CD4-positive, alpha-beta memory T cell (primary cell): Measurements from ENCODE around the gene PPP1R1B. TPM values are rescaled to one million over a fixed set of nuclear protein-coding genes. Genes with fewer than 3 reads are reported as not detected.

ENCODE experiments used
- CTCF ChIA-PET: fragments of 350-600 bp; sonication (Branson Sonifier 250); formaldehyde crosslinking; loops from one replicate; lab custom pipeline; 2021; ENCODE audit warnings: inconsistent platforms; ENCODE audit not compliant: partially characterized antibody; lab: Charles Lee
- POLR2A ChIA-PET: fragments of 350-600 bp; sonication (Branson Sonifier 250); formaldehyde crosslinking; loops from one replicate; lab custom pipeline; 2021; ENCODE audit not compliant: partially characterized antibody; lab: Charles Lee
- DNase-seq, 5 donors: peaks; one replicate each; pipeline versions ENCODE4 v3.0.0 to v3.0.0-alpha.2; 2020 to 2022; ENCODE audit warnings: mixed read lengths in 1 of 5
- H3K27ac ChIP-seq: one replicate; pipeline ENCODE4 v1.7.0; 2013; ENCODE audit warnings: low read depth, low read length
- H3K27me3 ChIP-seq: 2 replicates; pipeline ENCODE4 v1.7.0; 2013; ENCODE audit warnings: mild to moderate bottlenecking, low read length, moderate library complexity; ENCODE audit not compliant: insufficient read depth
- H3K36me3 ChIP-seq: 2 replicates; pipeline ENCODE4 v1.7.0; 2013; ENCODE audit warnings: mild to moderate bottlenecking, low read length, moderate library complexity; ENCODE audit not compliant: insufficient read depth
- H3K4me1 ChIP-seq: 2 replicates; pipeline ENCODE4 v1.7.0; 2013; ENCODE audit warnings: mild to moderate bottlenecking, low read length, moderate library complexity; ENCODE audit not compliant: insufficient read depth
- H3K4me3 ChIP-seq, 2 donors: one replicate each; pipeline ENCODE4 v1.7.0; 2013; ENCODE audit warnings: low read length in 2 of 2, mild to moderate bottlenecking in 1 of 2
- H3K9me3 ChIP-seq, 2 donors: one replicate each; pipeline ENCODE4 v1.7.0; 2013; ENCODE audit warnings: low read length in 2 of 2, control low read depth in 1 of 2; ENCODE audit not compliant: control insufficient read depth in 1 of 2
- H3K27ac Mint-ChIP-seq, 7 donors: one replicate each; pipeline ENCODE4 v1.8.0; 2020 to 2021; ENCODE audit warnings: mixed read lengths in 7 of 7, mild to moderate bottlenecking in 6 of 7, inconsistent platforms in 3 of 7, moderate library complexity in 3 of 7
- H3K27me3 Mint-ChIP-seq, 2 donors: one replicate each; pipeline ENCODE4 v1.8.0; 2020 to 2021; ENCODE audit warnings: mixed read lengths in 2 of 2
- H3K36me3 Mint-ChIP-seq, 2 donors: one replicate each; pipeline ENCODE4 v1.8.0; 2020 to 2021; ENCODE audit warnings: mixed read lengths in 2 of 2, inconsistent platforms in 1 of 2, mild to moderate bottlenecking in 1 of 2
- H3K4me1 Mint-ChIP-seq, 4 donors: one replicate each; pipeline ENCODE4 v1.8.0; 2020 to 2021; ENCODE audit warnings: mixed read lengths in 4 of 4, mild to moderate bottlenecking in 1 of 4
- H3K4me3 Mint-ChIP-seq, 8 donors: one replicate each; pipeline ENCODE4 v1.8.0; 2020 to 2021; ENCODE audit warnings: mixed read lengths in 8 of 8, mild to moderate bottlenecking in 7 of 8, moderate library complexity in 6 of 8, inconsistent platforms in 3 of 8
- H3K9me3 Mint-ChIP-seq, 8 donors: one replicate each; pipeline ENCODE4 v1.8.0; 2020 to 2021; ENCODE audit warnings: mixed read lengths in 8 of 8, mild to moderate bottlenecking in 5 of 8, inconsistent platforms in 3 of 8, moderate library complexity in 1 of 8
- intact Hi-C: fragments of 100-400 bp; cut with micrococcal nuclease; formaldehyde crosslinking; loops from one replicate; pipeline ENCODE4 v1.15.1; 2023
- polyA plus RNA-seq, 2 donors: library from polyadenylated mRNA; unstranded; fragments of 300-500 nt; fragmentation: Illumina TruSeq; gene quantifications; one replicate each; pipeline ENCODE4 v1.2.3, GENCODE V29; 2021
- total RNA-seq, 2 experiments: library from RNA; stranded (reverse); gene quantifications; one replicate each; pipeline ENCODE4 v1.2.3, GENCODE V29; 2021

Gene PPP1R1B
- total and polyA plus RNA-seq, 4 experiments from 2014 or later: not detected

- peaks cover 0 to 5% (median 3%) of the 10 kb centered on the region in 4 donors for H3K4me1 Mint-ChIP-seq
- ChIA-PET CTCF (interaction anchor here (1.1 to 1.6 kb wide), 2 partner anchors 8 to 37 kb away, joined by 3 to 8 read pairs; partner anchors contain the start of gene PNMT), POLR2A (no interaction called here)
- H3K27me3 Mint-ChIP-seq: peaks cover 0 to 1% of the 10 kb centered on the region in 2 donors
- Histone ChIP-seq H3K36me3 (peaks cover 55% of the 10 kb centered on the region), H3K4me1 (no peaks in the 10 kb centered on the region), H3K9me3 (no peaks in the 10 kb centered on the region), H3K4me3 (no peak overlapping the region), H3K27me3 (no peaks in the 10 kb centered on the region), H3K27ac (no peak overlapping the region)
- peak overlapping the region in 1 of 7 donors; percentile 64 for H3K27ac Mint-ChIP-seq
- no peaks in the 10 kb centered on the region for H3K9me3 Mint-ChIP-seq
- H3K4me3 Mint-ChIP-seq: no peak overlapping the region
- H3K36me3 Mint-ChIP-seq: peaks cover 8 to 42% of the 10 kb centered on the region in 2 donors
- no peak for DNase-seq
- intact Hi-C loops: no loop called here
Observed at GRCh38 chr17:39660397-39661385, 33.9 kb downstream of the PPP1R1B start.

DNA sequence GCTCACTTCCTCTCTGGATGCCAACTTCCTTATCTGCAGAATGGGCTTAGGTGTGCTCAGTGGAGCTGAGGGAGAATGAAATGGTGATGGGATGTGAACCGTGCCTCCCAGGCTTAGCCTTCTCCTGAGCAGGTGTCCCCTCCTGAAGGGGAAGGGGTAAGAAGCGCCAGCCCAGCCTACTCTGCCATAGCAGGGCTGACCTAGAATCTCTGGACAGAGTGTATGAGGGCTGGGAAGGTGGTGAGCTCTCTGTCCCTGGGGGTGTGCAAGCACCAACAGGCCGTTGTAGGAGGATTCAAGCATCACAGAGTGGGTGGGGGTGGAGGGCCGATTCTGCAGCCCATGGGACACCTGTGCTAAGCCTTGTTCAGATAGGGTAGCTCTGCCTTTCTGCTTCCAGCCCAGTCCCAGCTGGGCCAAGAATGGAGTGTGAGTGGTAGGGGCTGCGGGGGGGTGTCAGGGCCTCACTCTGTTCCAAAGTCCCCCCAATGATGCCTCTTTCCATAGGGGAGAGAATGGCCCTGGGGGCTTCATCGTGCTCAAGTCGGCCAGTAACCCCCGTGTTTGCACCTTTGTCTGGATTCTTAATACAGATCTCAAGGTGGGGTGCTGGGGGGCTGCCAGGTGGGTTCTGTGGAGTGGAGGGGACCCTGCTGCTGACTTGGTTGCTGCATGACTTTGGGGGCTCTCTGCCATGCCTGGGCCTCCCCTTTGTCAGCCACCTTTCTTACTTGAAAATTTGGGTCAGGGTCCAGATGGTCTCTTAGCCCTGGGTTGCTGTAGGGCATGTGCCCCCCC is 35.2 kb downstream of the PPP1R1B start:
- no peak overlapping the region for H3K27ac Mint-ChIP-seq
- intact Hi-C loops: no loop called here
- H3K27me3 Mint-ChIP-seq: peaks cover 0 to 1% of the 10 kb centered on the region in 2 donors
- Histone ChIP-seq H3K4me3 (no peak overlapping the region), H3K27ac (no peak overlapping the region), H3K4me1 (peaks cover 3% of the 10 kb centered on the region), H3K9me3 (no peaks in the 10 kb centered on the region), H3K36me3 (peaks cover 52% of the 10 kb centered on the region), H3K27me3 (peaks cover under 1% of the 10 kb centered on the region)
- H3K9me3 Mint-ChIP-seq: no peaks in the 10 kb centered on the region
- H3K36me3 Mint-ChIP-seq: peaks cover 8 to 41% of the 10 kb centered on the region in 2 donors
- no peak overlapping the region for H3K4me3 Mint-ChIP-seq
- peaks cover under 1 to 9% (median 3%) of the 10 kb centered on the region in 4 donors for H3K4me1 Mint-ChIP-seq
- CTCF ChIA-PET: interaction anchor here (0.9 to 1.6 kb wide), 2 partner anchors 8 to 39 kb away, joined by 3 read pairs; no protein-coding TSS in a partner anchor
- no peak for DNase-seq
- POLR2A ChIA-PET: no interaction called here

DNA sequence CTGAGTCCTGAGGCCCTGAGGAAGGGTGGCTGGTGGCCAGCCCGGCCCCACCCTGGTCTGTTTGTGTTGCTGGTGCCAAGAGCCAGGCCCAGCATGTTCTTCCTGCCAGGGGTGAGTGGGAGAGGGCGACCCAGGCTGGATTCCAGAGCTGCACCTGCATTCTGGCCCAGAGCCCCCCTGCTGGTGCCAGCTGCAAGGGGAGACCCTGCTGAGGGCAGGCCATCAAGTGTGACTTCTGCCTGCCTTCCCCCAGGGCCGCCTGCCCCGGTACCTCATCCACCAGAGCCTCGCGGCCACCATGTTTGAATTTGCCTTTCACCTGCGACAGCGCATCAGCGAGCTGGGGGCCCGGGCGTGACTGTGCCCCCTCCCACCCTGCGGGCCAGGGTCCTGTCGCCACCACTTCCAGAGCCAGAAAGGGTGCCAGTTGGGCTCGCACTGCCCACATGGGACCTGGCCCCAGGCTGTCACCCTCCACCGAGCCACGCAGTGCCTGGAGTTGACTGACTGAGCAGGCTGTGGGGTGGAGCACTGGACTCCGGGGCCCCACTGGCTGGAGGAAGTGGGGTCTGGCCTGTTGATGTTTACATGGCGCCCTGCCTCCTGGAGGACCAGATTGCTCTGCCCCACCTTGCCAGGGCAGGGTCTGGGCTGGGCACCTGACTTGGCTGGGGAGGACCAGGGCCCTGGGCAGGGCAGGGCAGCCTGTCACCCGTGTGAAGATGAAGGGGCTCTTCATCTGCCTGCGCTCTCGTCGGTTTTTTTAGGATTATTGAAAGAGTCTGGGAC is 36.0 kb downstream of the PPP1R1B start:
- ChIA-PET CTCF (interaction anchor here (0.6 to 1.6 kb wide), 3 partner anchors 9 to 39 kb away, joined by 3 read pairs; no protein-coding TSS in a partner anchor), POLR2A (no interaction called here)
- no peak overlapping the region for H3K27ac ChIP-seq
- DNase-seq: no peak
- intact Hi-C loops: no loop called here
- H3K4me1 ChIP-seq: peaks cover 7% of the 10 kb centered on the region
- Mint-ChIP-seq H3K4me3 (no peak overlapping the region), H3K36me3 (peaks cover 8 to 40% of the 10 kb centered on the region in 2 donors), H3K9me3 (no peaks in the 10 kb centered on the region), H3K4me1 (peaks cover 1 to 10% (median 2%) of the 10 kb centered on the region in 4 donors), H3K27ac (peak overlapping the region in 2 of 7 donors; percentile 29), H3K27me3 (peaks cover 0 to 1% of the 10 kb centered on the region in 2 donors)
- H3K4me3 ChIP-seq: no peak overlapping the region
- H3K36me3 ChIP-seq: peaks cover 44% of the 10 kb centered on the region
- H3K27me3 ChIP-seq: peaks cover 2% of the 10 kb centered on the region
- no peaks in the 10 kb centered on the region for H3K9me3 ChIP-seq

DNA sequence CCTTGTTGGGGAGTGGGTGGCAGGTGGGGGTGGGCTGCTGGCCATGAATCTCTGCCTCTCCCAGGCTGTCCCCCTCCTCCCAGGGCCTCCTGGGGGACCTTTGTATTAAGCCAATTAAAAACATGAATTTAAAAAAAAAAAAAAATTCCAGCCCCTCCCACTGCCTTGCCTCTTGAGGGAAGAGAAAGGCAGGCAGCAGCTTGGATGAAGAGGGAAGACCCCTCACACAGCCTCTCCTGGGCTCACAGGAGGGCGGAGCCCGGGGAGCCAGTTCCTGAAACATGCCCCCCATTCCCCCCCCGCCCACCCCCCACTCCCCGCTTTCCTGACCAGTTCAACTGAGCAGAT is 36.6 kb downstream of the PPP1R1B start:
- H3K4me1 ChIP-seq: peaks cover 7% of the 10 kb centered on the region
- Mint-ChIP-seq H3K9me3 (no peaks in the 10 kb centered on the region), H3K36me3 (peaks cover 8 to 35% of the 10 kb centered on the region in 2 donors), H3K27ac (peak overlapping the region in 2 of 7 donors; percentile 29), H3K4me1 (peaks cover 0 to 10% (median under 1%) of the 10 kb centered on the region in 4 donors), H3K27me3 (peaks cover 0 to 1% of the 10 kb centered on the region in 2 donors), H3K4me3 (no peak overlapping the region)
- no peaks in the 10 kb centered on the region for H3K9me3 ChIP-seq
- H3K36me3 ChIP-seq: peaks cover 39% of the 10 kb centered on the region
- H3K4me3 ChIP-seq: no peak overlapping the region
- intact Hi-C loops: no loop called here
- H3K27me3 ChIP-seq: peaks cover 2% of the 10 kb centered on the region
- ChIA-PET CTCF (interaction anchor here (1.0 to 4.3 kb wide), 3 partner anchors 9 to 42 kb away, joined by 3 to 41 read pairs (median 4); no protein-coding TSS in a partner anchor), POLR2A (interaction anchor here (0.6 kb wide), 1 partner anchor 70 kb away, joined by 3 read pairs; no protein-coding TSS in a partner anchor)
- no peak for DNase-seq
- no peak overlapping the region for H3K27ac ChIP-seq

GRCh38 chr17:39663688-39664580 is 37.2 kb downstream of the PPP1R1B start:
- Mint-ChIP-seq H3K27me3 (peaks cover 4 to 5% of the 10 kb centered on the region in 2 donors), H3K9me3 (no peaks in the 10 kb centered on the region), H3K4me1 (peaks cover 4 to 16% (median 6%) of the 10 kb centered on the region in 4 donors), H3K36me3 (peaks cover 8 to 32% of the 10 kb centered on the region in 2 donors), H3K4me3 (no peak overlapping the region), H3K27ac (peak overlapping the region in 1 of 7 donors; percentile 12)
- POLR2A ChIA-PET: interaction anchor here (0.6 to 2.6 kb wide), 2 partner anchors 24 to 70 kb away, joined by 3 to 7 read pairs; partner anchors contain the start of gene PGAP3
- CTCF ChIA-PET: interaction anchor here (1.0 to 4.3 kb wide), 3 partner anchors 9 to 42 kb away, joined by 3 to 41 read pairs (median 4); no protein-coding TSS in a partner anchor
- H3K4me1 ChIP-seq: peaks cover 12% of the 10 kb centered on the region
- peaks cover 5% of the 10 kb centered on the region for H3K27me3 ChIP-seq
- no peaks in the 10 kb centered on the region for H3K9me3 ChIP-seq
- no peak overlapping the region for H3K4me3 ChIP-seq
- intact Hi-C loops: no loop called here
- peaks cover 33% of the 10 kb centered on the region for H3K36me3 ChIP-seq
- DNase-seq: no peak
- H3K27ac ChIP-seq: no peak overlapping the region
